Spleen (tissue), 11 donors: ENCODE measurements around the gene WDR12. TPM values are rescaled to one million over a fixed set of nuclear protein-coding genes. Genes with fewer than 3 reads are reported as not detected.

Source experiments
- DNase-seq: peaks from one replicate; pipeline ENCODE4 v3.0.0-alpha.2; 2020
- H3K27ac ChIP-seq, 8 donors: fragments of 200-600 bp; sonication (generic) in 7 of 8; 1 replicate in 4 of 8; 2 replicates in 4 of 8; pipeline versions ENCODE4 v1.5.0 to v1.8.0; 2016 to 2021; ENCODE audit warnings: inconsistent platforms in 4 of 8, mild to moderate bottlenecking in 4 of 8, moderate library complexity in 1 of 8
- H3K27me3 ChIP-seq, 7 donors: fragments of 200-600 bp; sonication (generic) in 6 of 7; replicated peaks in 1 of 7; 1 replicate in 4 of 7; 2 replicates in 3 of 7; pipeline versions ENCODE4 v1.5.0 to v1.8.0; 2016 to 2021; ENCODE audit warnings: inconsistent platforms in 3 of 7, mild to moderate bottlenecking in 1 of 7
- H3K36me3 ChIP-seq, 6 donors: fragments of 200-600 bp; sonication (generic) in 5 of 6; 1 replicate in 4 of 6; 2 replicates in 2 of 6; pipeline versions ENCODE4 v1.5.0 to v1.8.0; 2016 to 2021; ENCODE audit warnings: inconsistent platforms in 2 of 6
- H3K4me1 ChIP-seq, 6 donors: fragments of 200-600 bp; sonication (generic) in 5 of 6; 1 replicate in 3 of 6; 2 replicates in 3 of 6; pipeline versions ENCODE4 v1.5.0 to v1.8.0; 2016 to 2021; ENCODE audit warnings: inconsistent platforms in 3 of 6
- H3K4me3 ChIP-seq, 8 donors: fragments of 200-600 bp; sonication (generic) in 7 of 8; 1 replicate in 4 of 8; 2 replicates in 4 of 8; pipeline versions ENCODE4 v1.5.0 to v1.8.0; 2016 to 2021; ENCODE audit warnings: inconsistent platforms in 4 of 8, mild to moderate bottlenecking in 4 of 8, moderate library complexity in 2 of 8
- H3K9me3 ChIP-seq, 8 donors: fragments of 200-600 bp; sonication (generic) in 7 of 8; 1 replicate in 4 of 8; 2 replicates in 4 of 8; pipeline versions ENCODE4 v1.5.0 to v1.8.0; 2016 to 2021; ENCODE audit warnings: inconsistent platforms in 4 of 8
- POLR2A ChIP-seq, 3 donors: fragments of 450-650 bp; IDR thresholded peaks; one replicate each; pipeline ENCODE4 v1.5.1; 2017; ENCODE audit warnings: antibody characterized with exemption in 3 of 3, mild to moderate bottlenecking in 1 of 3
- POLR2AphosphoS5 ChIP-seq, 3 donors: sonication (generic); formaldehyde crosslinking; IDR thresholded peaks; one replicate each; pipeline ENCODE4 v1.5.1; 2017; ENCODE audit warnings: antibody characterized with exemption in 3 of 3
- WGBS, 5 donors: extraction: QIAGEN DNeasy Blood & Tissue Kit in 3 of 5; methylation state at CpG; one replicate each; pipeline versions ENCODE4 v1.1.5 to v1.1.7; 2013 to 2018; 5-methylcytosine and 5-hydroxymethylcytosine counted together
- intact Hi-C: fragments of 100-400 bp; cut with DNase I; formaldehyde crosslinking; loops from one replicate; pipeline ENCODE4 v1.15.0; 2023; ENCODE audit warnings: low total_unique reads
- polyA plus RNA-seq, 3 donors: library from polyadenylated mRNA; stranded (reverse); fragments of 200-250 nt; gene quantifications; one replicate each; pipeline ENCODE4 v1.2.1, GENCODE V29; 2013
- total RNA-seq, 7 donors: library from RNA; depleted of rRNA in 3 of 7; stranded (reverse); fragments of >200 nt in 3 of 7; fragmentation: NEBNext Ultra II Directional in 4 of 7; extraction: Animal tissue kit (Norgen Biotek cat#: 25700) in 4 of 7; gene quantifications; one replicate each; pipeline versions ENCODE4 v1.1.0 to v1.2.1, GENCODE V29; 2016 to 2021
- TF ChIP-seq, protein P1 (sequence below), 11 experiments: fragments of 200-600 bp in 7 of 11; fragments of 450-650 bp in 4 of 11; sonication (generic) in 4 of 11; IDR thresholded peaks in 8 of 11; conservative IDR thresholded peaks in 3 of 11; 1 replicate in 7 of 11; 2 replicates in 4 of 11; pipeline versions ENCODE4 v1.4.0 to v1.8.0; 2016 to 2021; ENCODE audit warnings: antibody characterized with exemption in 11 of 11, inconsistent platforms in 4 of 11, mild to moderate bottlenecking in 1 of 11
- donor health status: healthy with polysubstance abuse.
- donor health status: DM: no; HTN: no; CAD: no; lungs with moderate emphysema.
- donor health status: DM: no; HTN: no; CAD: no.
- donor health status: Bipolar disorder and iron deficiency.
- donor health status: healthy.
- donor health status: DM: no; HTN: no; CAD: no.
- donor health status: DM: yes; HTN: yes; CAD: no.

Gene WDR12
- total and polyA plus RNA-seq, 10 donors: 17.2 to 33.1 (median 19.7) TPM

DNA sequence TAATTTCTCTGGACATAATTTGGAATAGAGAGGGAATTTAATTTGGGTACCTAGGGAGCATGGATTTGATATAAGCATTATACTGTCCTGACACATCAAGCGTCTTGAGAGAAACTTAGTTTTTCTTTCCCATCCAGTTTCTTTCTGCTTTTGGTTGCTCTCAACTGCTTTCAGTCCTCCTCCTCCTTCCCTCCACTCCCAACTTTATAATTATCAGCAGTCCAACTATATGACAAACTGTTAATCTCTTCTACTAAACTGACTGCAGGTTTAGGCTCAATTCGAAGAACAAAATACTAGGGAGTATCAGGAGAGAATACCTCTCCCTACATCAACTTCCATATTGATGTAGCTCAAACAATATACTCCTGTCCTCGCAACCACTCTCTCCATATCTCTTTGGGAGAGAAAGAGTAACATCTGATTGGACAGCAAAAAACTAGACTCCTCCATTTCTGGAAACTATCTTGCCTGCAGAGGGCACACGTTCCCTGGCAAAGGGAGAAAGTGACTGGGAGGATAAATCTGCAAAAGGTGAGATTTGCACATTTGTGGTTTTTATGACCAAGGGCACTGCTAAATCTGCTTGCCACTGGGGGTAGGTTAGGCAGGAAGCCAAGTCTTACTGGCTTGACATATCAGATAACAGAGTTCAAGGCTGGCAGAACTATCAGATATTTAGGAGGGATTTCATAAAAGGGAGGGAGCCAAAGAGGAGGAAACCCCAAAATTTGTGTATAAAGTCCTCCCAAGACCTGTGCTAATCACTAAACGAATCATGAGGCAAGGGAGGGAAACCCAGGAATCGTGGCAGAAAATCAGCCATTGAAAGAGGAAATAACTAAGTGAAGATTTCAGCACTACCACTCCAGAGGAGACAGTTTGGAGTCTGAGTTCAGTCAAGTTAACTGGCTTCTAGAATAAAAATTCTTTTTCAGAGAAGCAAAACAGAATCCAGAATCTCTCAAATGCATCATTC lies 79.9 kb downstream of the WDR12 start:
- TF ChIP-seq POLR2AphosphoS5 (IDR thresholded peaks at IDR 0.05) (no peak), POLR2A (IDR thresholded peaks at IDR 0.05) (no peak)
- TF ChIP-seq, protein P1, sequence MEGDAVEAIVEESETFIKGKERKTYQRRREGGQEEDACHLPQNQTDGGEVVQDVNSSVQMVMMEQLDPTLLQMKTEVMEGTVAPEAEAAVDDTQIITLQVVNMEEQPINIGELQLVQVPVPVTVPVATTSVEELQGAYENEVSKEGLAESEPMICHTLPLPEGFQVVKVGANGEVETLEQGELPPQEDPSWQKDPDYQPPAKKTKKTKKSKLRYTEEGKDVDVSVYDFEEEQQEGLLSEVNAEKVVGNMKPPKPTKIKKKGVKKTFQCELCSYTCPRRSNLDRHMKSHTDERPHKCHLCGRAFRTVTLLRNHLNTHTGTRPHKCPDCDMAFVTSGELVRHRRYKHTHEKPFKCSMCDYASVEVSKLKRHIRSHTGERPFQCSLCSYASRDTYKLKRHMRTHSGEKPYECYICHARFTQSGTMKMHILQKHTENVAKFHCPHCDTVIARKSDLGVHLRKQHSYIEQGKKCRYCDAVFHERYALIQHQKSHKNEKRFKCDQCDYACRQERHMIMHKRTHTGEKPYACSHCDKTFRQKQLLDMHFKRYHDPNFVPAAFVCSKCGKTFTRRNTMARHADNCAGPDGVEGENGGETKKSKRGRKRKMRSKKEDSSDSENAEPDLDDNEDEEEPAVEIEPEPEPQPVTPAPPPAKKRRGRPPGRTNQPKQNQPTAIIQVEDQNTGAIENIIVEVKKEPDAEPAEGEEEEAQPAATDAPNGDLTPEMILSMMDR (IDR thresholded peaks at IDR 0.05 in 8 of 11, conservative IDR thresholded peaks at IDR 0.05 in 3 of 11): peak in 9 of 11 experiments; percentile 26 to 53 (median 50)
- Histone ChIP-seq H3K36me3 (no peaks in the 10 kb centered on the region), H3K27me3 (no peaks in the 10 kb centered on the region), H3K9me3 (no peaks in the 10 kb centered on the region), H3K4me1 (peaks cover 0 to 12% (median 7%) of the 10 kb centered on the region in 6 donors), H3K4me3 (no peak overlapping the region), H3K27ac (peak overlapping the region in 1 of 8 donors; percentile 32)
- 23 to 29% (median 24%) methylated on average over 6 of the region's 6 CpGs for WGBS, 5 donors
- intact Hi-C loops: no loop called here
- no peak for DNase-seq

DNA sequence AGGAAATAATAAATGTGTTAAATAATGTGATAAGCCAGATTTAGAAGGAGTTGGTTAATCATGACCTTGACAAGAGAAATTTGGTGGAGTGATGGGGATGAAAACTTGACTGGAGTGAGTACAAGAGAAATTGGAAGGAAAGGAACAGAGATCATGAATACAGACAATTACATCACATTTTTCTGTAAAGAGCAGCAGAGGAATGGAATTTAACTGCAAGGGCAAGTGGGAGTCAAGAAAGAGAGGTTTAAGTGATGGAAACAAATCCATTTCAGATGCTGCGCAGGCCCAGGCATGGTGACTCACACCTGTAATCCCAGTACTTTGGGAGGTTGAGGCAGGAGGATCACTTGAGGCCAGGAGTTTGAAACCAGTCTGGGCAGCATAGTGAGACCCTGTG lies 86.6 kb downstream of the WDR12 start:
- intact Hi-C loops: no loop called here
- Histone ChIP-seq H3K27ac (no peak overlapping the region), H3K9me3 (no peaks in the 10 kb centered on the region), H3K4me3 (no peak overlapping the region), H3K36me3 (no peaks in the 10 kb centered on the region), H3K27me3 (no peaks in the 10 kb centered on the region), H3K4me1 (no peaks in the 10 kb centered on the region)
- WGBS, 5 donors: 81 to 100% (median 100%) methylated on average over 1 of the region's 1 CpG
- no peak for DNase-seq
- TF ChIP-seq, protein P1 (IDR thresholded peaks at IDR 0.05 in 8 of 11, conservative IDR thresholded peaks at IDR 0.05 in 3 of 11): no peak
- TF ChIP-seq POLR2A (IDR thresholded peaks at IDR 0.05) (no peak), POLR2AphosphoS5 (IDR thresholded peaks at IDR 0.05) (no peak)

Other genes starting within 250 kb of the WDR12 start
- 1 to 10 TPM; 1.2 to 6.7 (median 3.5) TPM for gene ICA1L, start 39.9 kb downstream of the WDR12 start, total RNA-seq
- gene ICA1L, start 39.9 kb downstream of the WDR12 start, polyA plus RNA-seq: 1 to 10 TPM in 2 of 3 donors, under 1 TPM in 1; 0.67 to 1.2 (median 1.0) TPM
- gene CARF, start 602 bp upstream of the WDR12 start, total RNA-seq: 10 to 100 TPM in 6 of 7 donors, 1 to 10 TPM in 1; 9.6 to 21.7 (median 16.7) TPM
- gene CARF, start 602 bp upstream of the WDR12 start, polyA plus RNA-seq: 1 to 10 TPM; 2.9 to 3.2 (median 3.0) TPM
- 10 to 100 TPM; 21.8 to 34.3 (median 30.2) TPM for gene NBEAL1, start 103.2 kb upstream of the WDR12 start, total RNA-seq
- gene NBEAL1, start 103.2 kb upstream of the WDR12 start, polyA plus RNA-seq: 1 to 10 TPM; 3.5 to 9.2 (median 7.3) TPM